Thyroid gland (tissue), 4 donors: ENCODE measurements around the gene PLEKHM1. TPM values are rescaled to one million over a fixed set of nuclear protein-coding genes. Genes with fewer than 3 reads are reported as not detected.

Experiments used
- DNase-seq, 2 donors: peaks; one replicate each; pipeline ENCODE4 v3.0.0-alpha.2; 2019
- H3K27ac ChIP-seq, 3 donors: fragments of 200-600 bp; sonication (generic); 1 replicate in 2 of 3; 2 replicates in 1 of 3; pipeline ENCODE4 v1.5.1; 2016 to 2019; ENCODE audit warnings: mild to moderate bottlenecking in 1 of 3, moderate library complexity in 1 of 3
- H3K27me3 ChIP-seq: fragments of 200-600 bp; sonication (generic); one replicate; pipeline ENCODE4 v1.5.1; 2019
- H3K36me3 ChIP-seq, 2 donors: fragments of 200-600 bp; sonication (generic); one replicate each; pipeline ENCODE4 v1.5.1; 2016 to 2019
- H3K4me1 ChIP-seq, 2 donors: fragments of 200-600 bp; sonication (generic); one replicate each; pipeline ENCODE4 v1.5.1; 2017 to 2019
- H3K4me3 ChIP-seq, 3 donors: fragments of 200-600 bp; sonication (generic); replicated peaks in 1 of 3; 1 replicate in 2 of 3; 2 replicates in 1 of 3; pipeline ENCODE4 v1.5.1; 2016; ENCODE audit warnings: mild to moderate bottlenecking in 1 of 3
- H3K9me3 ChIP-seq: fragments of 200-600 bp; sonication (generic); one replicate; pipeline ENCODE4 v1.5.1; 2017
- CTCF ChIP-seq, 6 experiments: fragments of 200-600 bp in 3 of 6; fragments of 450-650 bp in 3 of 6; sonication (generic) in 3 of 6; IDR thresholded peaks; one replicate each; pipeline ENCODE4 v1.5.1; 2016 to 2019; ENCODE audit warnings: antibody characterized with exemption in 6 of 6, mild to moderate bottlenecking in 2 of 6, inconsistent platforms in 1 of 6, moderate library complexity in 1 of 6
- POLR2A ChIP-seq, 2 donors: fragments of 450-650 bp; IDR thresholded peaks; one replicate each; pipeline ENCODE4 v1.6.1; 2017; ENCODE audit warnings: antibody characterized with exemption in 2 of 2, mild to moderate bottlenecking in 2 of 2, moderate library complexity in 1 of 2
- WGBS, 2 donors: methylation state at CpG; one replicate each; pipeline ENCODE4 v1.1.5; 2017; 5-methylcytosine and 5-hydroxymethylcytosine counted together
- intact Hi-C: fragments of 100-400 bp; cut with DNase I; formaldehyde crosslinking; loops from one replicate; pipeline ENCODE4 v1.15.1; 2023
- total RNA-seq, 4 donors: library from RNA; depleted of rRNA; stranded (reverse); fragments of >200 nt; gene quantifications; one replicate each; pipeline ENCODE4 v1.2.3, GENCODE V29; 2016

PLEKHM1 gene
- total RNA-seq, 4 donors from 2014 or later = 47.9 to 114 (median 95.1) TPM

DNA sequence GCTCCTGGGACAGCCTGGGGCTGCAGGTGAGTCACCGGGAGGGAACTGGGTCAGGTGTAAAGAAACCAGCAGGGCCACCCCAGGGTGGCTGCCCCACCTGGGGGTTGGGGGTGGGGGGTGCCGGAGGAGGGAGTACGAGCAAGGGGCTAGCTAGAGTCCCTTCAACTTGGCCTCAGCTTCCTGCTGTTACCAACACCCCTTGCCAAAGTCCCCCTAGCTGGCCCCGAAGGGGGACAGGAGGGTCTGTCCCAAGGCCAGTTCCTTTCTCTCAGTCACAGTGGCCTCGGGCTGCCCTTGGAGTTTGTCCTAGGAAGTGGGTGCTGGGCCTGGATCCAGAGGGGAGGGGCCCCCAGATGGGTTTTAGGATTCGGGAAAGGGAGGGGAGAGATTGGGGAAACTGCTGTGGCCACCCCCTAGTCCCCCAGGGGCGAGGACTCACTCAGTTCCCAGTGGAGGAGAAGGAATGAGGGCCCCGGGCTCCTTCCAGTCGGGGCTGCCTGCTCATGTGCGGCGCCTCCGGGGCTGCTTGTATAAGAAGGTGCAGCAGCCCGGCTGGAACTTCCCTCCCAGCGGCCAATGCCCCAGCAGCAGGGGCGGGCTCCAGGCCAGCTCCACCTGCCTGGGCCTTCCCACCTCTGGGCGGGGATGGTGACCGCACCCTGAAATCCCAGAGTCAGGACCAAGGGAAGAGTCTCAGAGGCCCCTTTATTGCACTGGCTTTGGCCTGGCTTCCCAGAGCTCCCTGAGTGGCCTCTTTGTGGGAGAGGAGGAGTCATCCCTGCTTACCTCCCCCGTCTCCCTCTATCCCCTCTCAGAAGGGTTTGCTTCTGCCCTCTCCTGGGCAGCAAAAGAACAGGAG, 65.2 kb downstream of the PLEKHM1 start:
- WGBS, 2 donors = 17 to 31% methylated on average over 11 to 12 of the region's 18 CpGs
- intact Hi-C loops = no loop called here
- Histone ChIP-seq H3K27me3 (no peaks in the 10 kb centered on the region), H3K36me3 (no peaks in the 10 kb centered on the region), H3K4me3 (peak overlapping the region in 2 of 3 donors; percentile 12 to 15), H3K4me1 (peaks cover 16 to 46% of the 10 kb centered on the region in 2 donors), H3K27ac (peak overlapping the region; percentile 63 to 86 (median 83)), H3K9me3 (no peaks in the 10 kb centered on the region)
- peak in 4 of 6 experiments; percentile 29 to 65 (median 48) for TF ChIP-seq CTCF (IDR thresholded peaks at IDR 0.05)
- peak in 1 of 2 donors; percentile 87 for TF ChIP-seq POLR2A (IDR thresholded peaks at IDR 0.05)
- peak; percentile 94 to 95 for DNase-seq

GRCh38 chr17:45424769-45425124, 65.8 kb downstream of the PLEKHM1 start:
- intact Hi-C loops = no loop called here
- no peak for DNase-seq
- Histone ChIP-seq H3K9me3 (no peaks in the 10 kb centered on the region), H3K4me3 (peak overlapping the region in 1 of 3 donors; percentile 15), H3K27ac (peak overlapping the region; percentile 63 to 86 (median 83)), H3K27me3 (no peaks in the 10 kb centered on the region), H3K36me3 (no peaks in the 10 kb centered on the region), H3K4me1 (peaks cover 16 to 41% of the 10 kb centered on the region in 2 donors)
- WGBS, 2 donors = 81 to 82% methylated on average over 6 of the region's 6 CpGs
- TF ChIP-seq POLR2A (IDR thresholded peaks at IDR 0.05) (no peak), CTCF (IDR thresholded peaks at IDR 0.05) (no peak)

GRCh38 chr17:45423975-45424335, 66.6 kb downstream of the PLEKHM1 start:
- intact Hi-C loops = no loop called here
- no peak overlapping the region for H3K4me3 ChIP-seq
- WGBS, 2 donors = 80% methylated on average over 1 of the region's 1 CpG; no CpG with 5 or more reads in 1 of the 2 donors
- peaks cover 16 to 37% of the 10 kb centered on the region in 2 donors for H3K4me1 ChIP-seq
- H3K36me3 ChIP-seq = no peaks in the 10 kb centered on the region
- no peak overlapping the region for H3K27ac ChIP-seq
- no peaks in the 10 kb centered on the region for H3K27me3 ChIP-seq
- H3K9me3 ChIP-seq = no peaks in the 10 kb centered on the region
- DNase-seq = no peak
- TF ChIP-seq CTCF (IDR thresholded peaks at IDR 0.05) = no peak
- no peak for TF ChIP-seq POLR2A (IDR thresholded peaks at IDR 0.05)

GRCh38 chr17:45423304-45423974, 67.1 kb downstream of the PLEKHM1 start:
- H3K27me3 ChIP-seq = no peaks in the 10 kb centered on the region
- H3K4me3 ChIP-seq = no peak overlapping the region
- 80 to 89% methylated on average over 8 of the region's 8 CpGs for WGBS, 2 donors
- H3K4me1 ChIP-seq = peaks cover 14 to 37% of the 10 kb centered on the region in 2 donors
- DNase-seq = no peak
- intact Hi-C loops = no loop called here
- TF ChIP-seq POLR2A (IDR thresholded peaks at IDR 0.05) (no peak), CTCF (IDR thresholded peaks at IDR 0.05) (no peak)
- no peaks in the 10 kb centered on the region for H3K9me3 ChIP-seq
- no peaks in the 10 kb centered on the region for H3K36me3 ChIP-seq
- no peak overlapping the region for H3K27ac ChIP-seq
